Upper lobe of right lung (tissue), 1 donor: ENCODE measurements around the gene FBXW9. TPM values are rescaled to one million over a fixed set of nuclear protein-coding genes. Genes with fewer than 3 reads are reported as not detected.
A peak's percentile ranks its signal among the peaks of the same experiment; 100 is the strongest.
"Not testable (repeated sequence)": the region's sequence is repeated elsewhere in the genome, so short reads cannot be mapped to it uniquely, and the experiment has no call there.

Source experiments
- ATAC-seq: fragments of 200-7000 bp; cut with Tn5 transposase; one replicate; pipeline ENCODE4 v1.9.1; 2020; ENCODE audit warnings: mild to moderate bottlenecking, moderate library complexity
- DNase-seq: peaks from one replicate; pipeline ENCODE4 v3.0.0-alpha.2; 2020
- H3K27ac ChIP-seq: fragments of 200-600 bp; one replicate; pipeline ENCODE4 v1.8.0; 2022
- H3K27me3 ChIP-seq: fragments of 200-600 bp; one replicate; pipeline ENCODE4 v1.8.0; 2022; ENCODE audit warnings: mild to moderate bottlenecking
- H3K36me3 ChIP-seq: fragments of 200-600 bp; one replicate; pipeline ENCODE4 v1.8.0; 2022
- H3K4me1 ChIP-seq: fragments of 200-600 bp; one replicate; pipeline ENCODE4 v1.8.0; 2022
- H3K4me3 ChIP-seq: fragments of 200-600 bp; one replicate; pipeline ENCODE4 v1.8.0; 2022; ENCODE audit warnings: mild to moderate bottlenecking
- H3K9me3 ChIP-seq: fragments of 200-600 bp; one replicate; pipeline ENCODE4 v1.8.0; 2022
- intact Hi-C: fragments of 100-400 bp; cut with DNase I; formaldehyde crosslinking; loops from one replicate; pipeline ENCODE4 v1.11.0; 2022
- total RNA-seq: library from RNA; stranded (reverse); fragmentation: NEBNext Ultra II Directional; extraction: Animal tissue kit (Norgen Biotek cat#: 25700); gene quantifications from one replicate; pipeline ENCODE4 v1.2.1, GENCODE V29; 2021
- TF ChIP-seq, protein P1 (sequence below): fragments of 200-600 bp; IDR thresholded peaks from one replicate; pipeline ENCODE4 v1.8.0; 2022; ENCODE audit warnings: antibody characterized with exemption
- donor health status: DM: no; HTN: yes; CAD: no; lungs with severe emphysema.

The FBXW9 gene
- total RNA-seq, 1 donor from 2014 or later, result 4.3 TPM

DNA sequence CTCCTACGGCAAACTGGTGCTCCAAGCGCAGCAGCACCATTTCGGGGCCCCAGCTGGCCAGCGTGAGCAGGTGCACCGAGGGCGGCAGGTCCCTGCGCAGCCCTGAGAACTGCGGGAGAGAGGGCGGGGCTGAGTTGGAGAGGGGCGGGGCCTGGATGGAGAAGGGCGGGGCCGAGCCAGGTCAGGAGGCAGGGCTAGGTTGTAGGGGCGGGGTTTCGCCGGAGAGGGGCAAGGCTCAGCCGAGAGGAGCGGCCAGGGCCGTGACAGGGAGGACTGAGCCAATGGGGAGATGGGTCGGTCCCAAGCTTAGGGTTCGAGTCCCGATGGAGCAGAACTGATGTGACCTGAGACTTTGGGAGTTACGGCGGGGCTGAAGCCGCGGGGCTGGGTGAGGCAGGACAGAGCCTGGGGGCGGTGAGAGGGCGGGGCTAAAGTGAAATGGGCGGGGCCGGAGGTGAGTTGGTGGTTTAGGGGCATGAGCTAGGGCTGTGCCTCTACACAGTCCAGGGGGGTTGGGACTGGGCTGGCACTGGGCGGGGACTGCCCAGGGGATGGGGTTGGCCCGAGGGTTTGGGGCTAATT, 48.9 kb downstream of the FBXW9 start:
- Histone ChIP-seq H3K27me3 (no peaks in the 10 kb centered on the region), H3K4me3 (peak overlapping the region; percentile 32), H3K9me3 (no peaks in the 10 kb centered on the region), H3K36me3 (peaks cover 10% of the 10 kb centered on the region), H3K4me1 (peaks cover 6% of the 10 kb centered on the region), H3K27ac (no peak overlapping the region)
- TF ChIP-seq, protein P1, sequence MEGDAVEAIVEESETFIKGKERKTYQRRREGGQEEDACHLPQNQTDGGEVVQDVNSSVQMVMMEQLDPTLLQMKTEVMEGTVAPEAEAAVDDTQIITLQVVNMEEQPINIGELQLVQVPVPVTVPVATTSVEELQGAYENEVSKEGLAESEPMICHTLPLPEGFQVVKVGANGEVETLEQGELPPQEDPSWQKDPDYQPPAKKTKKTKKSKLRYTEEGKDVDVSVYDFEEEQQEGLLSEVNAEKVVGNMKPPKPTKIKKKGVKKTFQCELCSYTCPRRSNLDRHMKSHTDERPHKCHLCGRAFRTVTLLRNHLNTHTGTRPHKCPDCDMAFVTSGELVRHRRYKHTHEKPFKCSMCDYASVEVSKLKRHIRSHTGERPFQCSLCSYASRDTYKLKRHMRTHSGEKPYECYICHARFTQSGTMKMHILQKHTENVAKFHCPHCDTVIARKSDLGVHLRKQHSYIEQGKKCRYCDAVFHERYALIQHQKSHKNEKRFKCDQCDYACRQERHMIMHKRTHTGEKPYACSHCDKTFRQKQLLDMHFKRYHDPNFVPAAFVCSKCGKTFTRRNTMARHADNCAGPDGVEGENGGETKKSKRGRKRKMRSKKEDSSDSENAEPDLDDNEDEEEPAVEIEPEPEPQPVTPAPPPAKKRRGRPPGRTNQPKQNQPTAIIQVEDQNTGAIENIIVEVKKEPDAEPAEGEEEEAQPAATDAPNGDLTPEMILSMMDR, result no peak
- intact Hi-C loops, result no loop called here
- peak; percentile 90 for DNase-seq
- peak; percentile 96 for ATAC-seq

DNA sequence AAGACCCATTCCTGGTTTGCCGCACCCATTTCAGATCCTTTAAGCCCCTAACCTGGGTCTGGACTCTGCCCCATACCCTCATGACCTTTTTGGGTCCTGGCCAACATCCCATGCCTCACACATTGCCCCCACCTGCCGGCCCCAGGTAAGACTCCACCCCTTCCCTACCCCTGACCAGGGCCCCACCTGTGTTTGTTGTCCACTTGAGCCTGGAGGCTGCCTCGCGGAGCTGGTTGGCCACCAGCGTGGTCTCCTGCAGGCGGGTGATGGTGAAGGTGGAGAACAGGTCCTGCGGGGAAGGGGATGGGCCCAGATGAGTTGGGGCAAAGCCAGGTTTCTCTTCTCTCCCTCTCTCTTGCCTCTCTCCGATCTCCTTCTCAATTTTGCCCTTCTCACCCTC, 49.4 kb downstream of the FBXW9 start:
- no peaks in the 10 kb centered on the region for H3K9me3 ChIP-seq
- intact Hi-C loops, result no loop called here
- H3K27ac ChIP-seq, result no peak overlapping the region
- TF ChIP-seq, protein P1, result no peak
- peaks cover 10% of the 10 kb centered on the region for H3K36me3 ChIP-seq
- no peak for DNase-seq
- peak; percentile 4 for ATAC-seq
- H3K4me3 ChIP-seq, result no peak overlapping the region
- H3K27me3 ChIP-seq, result no peaks in the 10 kb centered on the region
- peaks cover 6% of the 10 kb centered on the region for H3K4me1 ChIP-seq

DNA sequence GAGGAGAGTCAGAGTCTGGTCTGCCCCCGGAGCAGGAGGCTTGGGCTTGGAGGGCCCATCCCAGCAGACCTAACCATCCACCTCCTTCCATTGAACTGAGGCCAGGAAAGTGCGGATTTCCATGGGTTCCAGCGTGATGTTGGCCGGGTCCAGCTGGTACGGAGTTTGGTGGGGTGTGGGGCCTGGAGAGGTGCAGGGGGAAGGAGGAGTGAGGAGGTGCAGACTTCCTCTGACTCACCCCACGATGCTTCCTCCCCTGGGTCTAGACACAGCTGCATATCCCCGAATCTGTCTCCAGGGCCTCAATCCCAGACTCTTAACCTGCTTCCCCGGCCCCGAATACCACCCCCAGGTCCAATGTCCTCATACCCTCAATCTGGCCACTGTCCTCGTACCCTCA, 49.9 kb downstream of the FBXW9 start:
- TF ChIP-seq, protein P1, result no peak
- no peaks in the 10 kb centered on the region for H3K9me3 ChIP-seq
- DNase-seq (no peak), ATAC-seq (no peak)
- H3K4me3 ChIP-seq, result no peak overlapping the region
- H3K36me3 ChIP-seq, result peaks cover 5% of the 10 kb centered on the region
- H3K27ac ChIP-seq, result no peak overlapping the region
- intact Hi-C loops, result no loop called here
- peaks cover 6% of the 10 kb centered on the region for H3K4me1 ChIP-seq
- no peaks in the 10 kb centered on the region for H3K27me3 ChIP-seq

DNA sequence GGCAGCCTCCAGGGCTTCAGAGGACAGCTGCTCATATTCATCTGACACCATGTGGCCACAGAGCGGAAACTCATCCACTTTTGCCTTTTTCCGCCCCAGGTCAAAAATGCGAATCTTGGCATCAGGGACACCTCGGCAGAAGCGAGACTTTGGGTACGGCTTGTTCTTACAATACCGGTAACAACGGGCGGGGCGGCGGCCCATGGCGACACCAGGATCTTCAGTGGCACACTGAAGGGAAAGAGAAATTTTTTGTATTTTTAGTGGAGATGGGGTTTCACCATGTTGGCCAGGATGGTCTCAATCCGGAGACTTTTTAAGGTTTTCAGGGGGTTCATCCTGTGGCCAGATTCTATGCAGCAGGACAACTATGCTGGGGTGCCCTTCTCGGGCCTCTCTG, 52.7 kb downstream of the FBXW9 start:
- H3K27ac ChIP-seq, H3K9me3 ChIP-seq, ATAC-seq, intact Hi-C loops, H3K36me3 ChIP-seq, H3K4me3 ChIP-seq, H3K27me3 ChIP-seq, DNase-seq: not testable (repeated sequence)
- H3K4me1 ChIP-seq, result peaks cover 11% of the 10 kb centered on the region

DNA sequence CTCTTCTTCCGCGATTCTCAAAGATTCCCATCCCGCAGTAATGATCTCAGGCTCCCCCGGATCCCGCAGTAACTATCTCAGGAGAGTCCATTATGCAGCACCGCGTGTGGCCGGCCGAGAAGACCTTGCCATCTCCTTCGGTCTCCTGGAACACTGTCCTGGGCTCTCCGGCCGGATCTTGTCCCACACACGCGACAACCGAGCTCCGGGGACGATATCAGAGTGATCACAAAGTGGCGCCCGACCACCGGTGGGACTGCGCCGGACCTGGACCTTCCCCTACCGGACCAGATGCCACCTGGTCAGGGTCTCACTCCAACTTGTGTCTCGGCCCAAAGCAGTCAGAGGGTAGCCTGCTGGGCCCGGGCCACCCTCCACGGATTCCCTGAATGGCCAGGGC, 53.9 kb downstream of the FBXW9 start:
- no peak for ATAC-seq
- Histone ChIP-seq H3K27me3 (no peaks in the 10 kb centered on the region), H3K36me3 (no peaks in the 10 kb centered on the region), H3K4me3 (no peak overlapping the region), H3K9me3 (no peaks in the 10 kb centered on the region), H3K4me1 (peaks cover 4% of the 10 kb centered on the region), H3K27ac (no peak overlapping the region)
- TF ChIP-seq, protein P1, result no peak
- intact Hi-C loops, result no loop called here
- no peak for DNase-seq

DNA sequence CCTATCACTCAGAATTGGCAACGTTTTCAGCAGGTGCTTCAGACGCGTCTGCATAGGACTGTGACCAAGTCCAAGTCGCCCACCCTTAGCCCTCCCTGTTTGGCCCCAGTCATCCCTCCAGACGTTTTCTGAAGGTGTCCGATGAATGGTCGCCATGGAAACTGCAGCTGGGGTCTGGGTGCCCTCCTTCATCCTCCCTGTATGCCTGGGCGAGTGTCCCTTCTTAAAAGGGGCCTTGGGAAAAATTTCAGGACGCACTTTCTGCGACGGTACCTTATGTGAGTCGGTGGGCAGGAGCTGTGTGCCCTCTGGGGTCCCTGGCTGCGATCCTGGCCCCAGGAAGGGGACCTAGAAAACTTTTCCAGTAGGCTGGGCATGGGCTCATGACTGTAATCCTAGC, 55.0 kb downstream of the FBXW9 start:
- Histone ChIP-seq H3K36me3 (no peaks in the 10 kb centered on the region), H3K27ac (no peak overlapping the region), H3K27me3 (no peaks in the 10 kb centered on the region), H3K9me3 (no peaks in the 10 kb centered on the region), H3K4me3 (no peak overlapping the region), H3K4me1 (peaks cover 4% of the 10 kb centered on the region)
- intact Hi-C loops, result no loop called here
- TF ChIP-seq, protein P1, result no peak
- no peak for ATAC-seq
- no peak for DNase-seq
